Stimulated activated CD8-positive, alpha-beta memory T cell treated with anti-CD3 and anti-CD28 coated beads, Interleukin-4, amount 100 ng/mL, for 48 hours (primary cell): ENCODE measurements around the gene CNIH2.

Source experiments
- DNase-seq: peaks from one replicate; pipeline ENCODE4 v3.0.0-alpha.2; 2020

CNIH2 gene

GRCh38 chr11:66333220-66333877 is 55.4 kb downstream of the CNIH2 start:
- DNase-seq = no peak
